ENCODE results near the gene S100A7A.

Gene S100A7A

GRCh38 chr1:153371231-153371630 lies 45.1 kb upstream of the S100A7A start:
- no peak for ATAC-seq
- TF ChIP-seq ISL1 (CRISPR knock-in tag; IDR thresholded peaks at IDR 0.05): no peak
- TF ChIP-seq ZFP3 (CRISPR knock-in tag; IDR thresholded peaks at IDR 0.05): no peak
- TF ChIP-seq, protein P1, sequence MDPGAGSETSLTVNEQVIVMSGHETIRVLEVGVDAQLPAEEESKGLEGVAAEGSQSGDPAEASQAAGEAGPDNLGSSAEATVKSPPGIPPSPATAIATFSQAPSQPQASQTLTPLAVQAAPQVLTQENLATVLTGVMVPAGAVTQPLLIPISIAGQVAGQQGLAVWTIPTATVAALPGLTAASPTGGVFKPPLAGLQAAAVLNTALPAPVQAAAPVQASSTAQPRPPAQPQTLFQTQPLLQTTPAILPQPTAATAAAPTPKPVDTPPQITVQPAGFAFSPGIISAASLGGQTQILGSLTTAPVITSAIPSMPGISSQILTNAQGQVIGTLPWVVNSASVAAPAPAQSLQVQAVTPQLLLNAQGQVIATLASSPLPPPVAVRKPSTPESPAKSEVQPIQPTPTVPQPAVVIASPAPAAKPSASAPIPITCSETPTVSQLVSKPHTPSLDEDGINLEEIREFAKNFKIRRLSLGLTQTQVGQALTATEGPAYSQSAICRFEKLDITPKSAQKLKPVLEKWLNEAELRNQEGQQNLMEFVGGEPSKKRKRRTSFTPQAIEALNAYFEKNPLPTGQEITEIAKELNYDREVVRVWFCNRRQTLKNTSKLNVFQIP (CRISPR knock-in tag; IDR thresholded peaks at IDR 0.05; ENCODE audit: borderline replicate concordance, low read depth): no peak
- TF ChIP-seq CSDC2 (CRISPR knock-in tag; IDR thresholded peaks at IDR 0.05): no peak
- no peak for TF ChIP-seq RARB (CRISPR knock-in tag; IDR thresholded peaks at IDR 0.05)
- TF ChIP-seq OSR1 (CRISPR knock-in tag; IDR thresholded peaks at IDR 0.05): no peak

DNA sequence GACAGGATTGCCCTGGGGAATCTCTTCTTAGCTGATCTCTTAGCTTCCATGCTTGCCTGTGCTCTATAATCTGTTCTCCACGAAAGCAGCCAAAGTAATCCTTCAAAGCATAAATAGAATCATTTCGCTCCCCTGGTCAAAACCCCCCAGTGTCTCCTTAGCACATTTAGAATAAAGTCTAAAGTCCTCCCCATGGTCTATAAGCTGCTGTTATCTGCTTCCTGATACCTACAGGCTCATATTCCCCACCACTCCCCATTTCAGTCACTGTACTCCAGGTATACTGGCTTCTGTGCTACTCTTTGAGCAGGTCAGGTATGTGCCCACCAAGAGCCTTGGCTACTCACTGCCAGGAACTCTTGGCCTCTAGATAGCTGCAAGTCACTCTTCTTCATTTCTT lies 43.7 kb upstream of the S100A7A start:
- ATAC-seq: no peak
- no peak for TF ChIP-seq ARNTL (CRISPR knock-in tag; IDR thresholded peaks at IDR 0.05; ENCODE audit: borderline replicate concordance, low read depth)
- TF ChIP-seq, protein P2, sequence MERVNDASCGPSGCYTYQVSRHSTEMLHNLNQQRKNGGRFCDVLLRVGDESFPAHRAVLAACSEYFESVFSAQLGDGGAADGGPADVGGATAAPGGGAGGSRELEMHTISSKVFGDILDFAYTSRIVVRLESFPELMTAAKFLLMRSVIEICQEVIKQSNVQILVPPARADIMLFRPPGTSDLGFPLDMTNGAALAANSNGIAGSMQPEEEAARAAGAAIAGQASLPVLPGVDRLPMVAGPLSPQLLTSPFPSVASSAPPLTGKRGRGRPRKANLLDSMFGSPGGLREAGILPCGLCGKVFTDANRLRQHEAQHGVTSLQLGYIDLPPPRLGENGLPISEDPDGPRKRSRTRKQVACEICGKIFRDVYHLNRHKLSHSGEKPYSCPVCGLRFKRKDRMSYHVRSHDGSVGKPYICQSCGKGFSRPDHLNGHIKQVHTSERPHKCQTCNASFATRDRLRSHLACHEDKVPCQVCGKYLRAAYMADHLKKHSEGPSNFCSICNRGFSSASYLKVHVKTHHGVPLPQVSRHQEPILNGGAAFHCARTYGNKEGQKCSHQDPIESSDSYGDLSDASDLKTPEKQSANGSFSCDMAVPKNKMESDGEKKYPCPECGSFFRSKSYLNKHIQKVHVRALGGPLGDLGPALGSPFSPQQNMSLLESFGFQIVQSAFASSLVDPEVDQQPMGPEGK (CRISPR knock-in tag; IDR thresholded peaks at IDR 0.05; ENCODE audit: borderline replicate concordance): no peak

DNA sequence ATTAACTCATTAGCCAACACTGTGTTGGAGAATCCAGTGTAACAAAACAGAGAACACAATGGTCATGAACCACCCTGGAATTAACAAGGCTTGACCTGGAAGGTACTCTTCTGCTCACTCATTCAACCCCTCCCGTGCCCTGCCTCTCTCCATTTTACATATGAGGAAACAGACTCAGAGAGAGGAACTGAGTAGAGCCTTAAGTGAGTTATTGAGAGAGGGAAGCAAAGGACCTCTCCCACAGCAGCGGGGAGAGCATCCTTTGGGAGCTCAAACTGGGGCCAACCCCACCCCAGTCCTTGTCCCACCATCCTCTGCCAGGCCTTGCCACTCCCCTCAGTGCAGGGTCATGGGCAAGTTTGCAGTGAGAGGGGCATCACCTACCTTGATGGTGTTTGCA lies 42.2 kb upstream of the S100A7A start:
- TF ChIP-seq ZNF8 (CRISPR knock-in tag; IDR thresholded peaks at IDR 0.05): no peak
- TF ChIP-seq BACH2 (CRISPR knock-in tag; IDR thresholded peaks at IDR 0.05; ENCODE audit: borderline replicate concordance): no peak
- TF ChIP-seq TOX (CRISPR knock-in tag; IDR thresholded peaks at IDR 0.05; ENCODE audit: borderline replicate concordance): no peak
- TF ChIP-seq ZFP3 (CRISPR knock-in tag; IDR thresholded peaks at IDR 0.05): no peak
- no peak for TF ChIP-seq TSHZ2 (CRISPR knock-in tag; IDR thresholded peaks at IDR 0.05)
- no peak for ATAC-seq

- no peak; the same call in 2 of the 3 replicates for ATAC-seq
- no peak for TF ChIP-seq ZC3H10 (CRISPR knock-in tag; IDR thresholded peaks at IDR 0.05)
- TF ChIP-seq, protein P2 (CRISPR knock-in tag; IDR thresholded peaks at IDR 0.05; ENCODE audit: borderline replicate concordance): no peak
- TF ChIP-seq ZNF70 (CRISPR knock-in tag; IDR thresholded peaks at IDR 0.05): no peak
- no peak for TF ChIP-seq ZFP30 (CRISPR knock-in tag; IDR thresholded peaks at IDR 0.05)
- TF ChIP-seq GLIS3 (CRISPR knock-in tag; IDR thresholded peaks at IDR 0.05): no peak
- TF ChIP-seq, protein P1 (CRISPR knock-in tag; IDR thresholded peaks at IDR 0.05; ENCODE audit: borderline replicate concordance, low read depth): no peak
Observed at GRCh38 chr1:153375511-153375910, 40.8 kb upstream of the S100A7A start, which contains the start of gene S100A12. S100A12 (minus strand) TSS chr1:153375621; CDS start chr1:153374592, 1,029 bp downstream.

DNA sequence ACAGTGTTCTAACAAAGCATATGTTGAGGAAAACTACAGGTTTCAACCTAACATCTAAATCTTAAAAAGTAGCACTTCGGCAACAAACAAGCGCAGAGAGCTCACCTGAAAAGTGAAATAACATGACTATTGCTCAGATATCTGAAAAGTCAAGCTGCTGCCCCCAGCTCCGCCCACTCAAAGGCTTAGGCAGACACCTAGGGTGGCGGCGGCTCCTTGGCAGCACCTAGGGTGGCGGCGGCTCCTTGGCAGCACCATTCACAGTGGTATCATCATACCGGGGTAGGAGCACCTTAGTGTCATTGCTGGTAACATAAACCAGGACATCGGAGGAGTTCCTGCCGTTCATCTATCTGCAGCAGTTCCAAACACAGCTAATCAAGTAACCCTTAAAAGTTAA lies 36.7 kb upstream of the S100A7A start:
- ATAC-seq: no peak
- TF ChIP-seq TSHZ2 (CRISPR knock-in tag; IDR thresholded peaks at IDR 0.05) (no peak), ARNTL (CRISPR knock-in tag; IDR thresholded peaks at IDR 0.05; ENCODE audit: borderline replicate concordance, low read depth) (no peak), BACH2 (CRISPR knock-in tag; IDR thresholded peaks at IDR 0.05; ENCODE audit: borderline replicate concordance) (no peak), TCF4 (CRISPR knock-in tag; IDR thresholded peaks at IDR 0.05; ENCODE audit: borderline replicate concordance) (no peak), ZC3H10 (CRISPR knock-in tag; IDR thresholded peaks at IDR 0.05) (no peak), ESRRG (CRISPR knock-in tag; IDR thresholded peaks at IDR 0.05) (no peak), SNAI2 (CRISPR knock-in tag; IDR thresholded peaks at IDR 0.05) (no peak), OSR1 (CRISPR knock-in tag; IDR thresholded peaks at IDR 0.05) (no peak), ZNF8 (CRISPR knock-in tag; IDR thresholded peaks at IDR 0.05) (no peak)
- TF ChIP-seq, protein P3, sequence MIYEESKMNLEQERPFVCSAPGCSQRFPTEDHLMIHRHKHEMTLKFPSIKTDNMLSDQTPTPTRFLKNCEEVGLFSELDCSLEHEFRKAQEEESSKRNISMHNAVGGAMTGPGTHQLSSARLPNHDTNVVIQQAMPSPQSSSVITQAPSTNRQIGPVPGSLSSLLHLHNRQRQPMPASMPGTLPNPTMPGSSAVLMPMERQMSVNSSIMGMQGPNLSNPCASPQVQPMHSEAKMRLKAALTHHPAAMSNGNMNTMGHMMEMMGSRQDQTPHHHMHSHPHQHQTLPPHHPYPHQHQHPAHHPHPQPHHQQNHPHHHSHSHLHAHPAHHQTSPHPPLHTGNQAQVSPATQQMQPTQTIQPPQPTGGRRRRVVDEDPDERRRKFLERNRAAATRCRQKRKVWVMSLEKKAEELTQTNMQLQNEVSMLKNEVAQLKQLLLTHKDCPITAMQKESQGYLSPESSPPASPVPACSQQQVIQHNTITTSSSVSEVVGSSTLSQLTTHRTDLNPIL (CRISPR knock-in tag; IDR thresholded peaks at IDR 0.05; ENCODE audit: low read depth): no peak

Measured in SK-N-SH treated with all-trans-retinoic acid at 6 μM for 48 hours (cell line).